Iris pigment epithelial cell (primary cell): ENCODE results near the gene CCT2.

Experiments
- DNase-seq: peaks from one replicate; pipeline ENCODE4 v3.0.0-alpha.2; 2011; ENCODE audit warnings: low read depth

Gene CCT2

GRCh38 chr12:69641546-69641945, 56.3 kb downstream of the CCT2 start:
- no peak for DNase-seq

DNA sequence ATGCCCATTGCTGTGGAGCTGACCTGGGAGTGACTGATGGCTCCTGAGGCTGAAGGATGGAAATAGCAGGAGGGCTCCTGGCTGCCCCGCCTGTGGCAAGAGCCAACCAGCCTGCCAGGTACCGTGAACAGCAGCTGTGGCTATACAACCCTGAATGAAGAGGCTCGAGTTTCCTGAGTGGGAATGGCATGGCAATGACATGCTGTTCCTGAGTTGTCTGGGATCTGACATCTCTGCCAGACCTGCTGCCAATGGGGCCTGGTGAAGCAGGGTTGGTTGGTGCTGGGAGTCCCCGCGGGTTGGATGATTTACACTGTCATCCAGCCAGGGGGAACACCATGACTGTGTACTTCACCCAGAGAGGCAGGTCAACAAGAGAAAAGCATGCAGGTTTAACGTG, 57.3 kb downstream of the CCT2 start:
- DNase-seq: no peak

GRCh38 chr12:69644511-69644910, 59.3 kb downstream of the CCT2 start:
- DNase-seq: no peak

- peak; percentile 38 for DNase-seq
These were observed 59.8 kb downstream of the CCT2 start for GRCh38 chr12:69645031-69645430.

DNA sequence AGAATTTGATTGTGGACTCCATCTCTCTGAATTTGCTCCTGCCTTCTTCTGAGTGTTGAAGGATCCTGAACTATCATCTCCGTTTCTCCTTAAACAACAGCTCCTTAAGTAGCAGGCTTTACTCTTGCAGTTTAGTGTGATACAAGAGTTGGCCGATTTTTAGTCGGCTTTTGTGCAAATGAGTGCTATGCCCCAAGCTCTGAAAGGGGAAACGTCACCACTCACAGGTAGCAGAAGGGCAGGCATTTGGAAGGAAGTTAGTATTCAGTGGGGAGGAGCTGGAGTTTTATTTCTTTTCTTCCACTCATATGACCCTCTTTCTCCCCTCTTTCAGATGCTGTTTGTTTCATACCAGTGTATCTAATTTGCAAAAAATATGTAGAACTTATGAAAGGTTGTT, 61.9 kb downstream of the CCT2 start:
- no peak for DNase-seq

DNA sequence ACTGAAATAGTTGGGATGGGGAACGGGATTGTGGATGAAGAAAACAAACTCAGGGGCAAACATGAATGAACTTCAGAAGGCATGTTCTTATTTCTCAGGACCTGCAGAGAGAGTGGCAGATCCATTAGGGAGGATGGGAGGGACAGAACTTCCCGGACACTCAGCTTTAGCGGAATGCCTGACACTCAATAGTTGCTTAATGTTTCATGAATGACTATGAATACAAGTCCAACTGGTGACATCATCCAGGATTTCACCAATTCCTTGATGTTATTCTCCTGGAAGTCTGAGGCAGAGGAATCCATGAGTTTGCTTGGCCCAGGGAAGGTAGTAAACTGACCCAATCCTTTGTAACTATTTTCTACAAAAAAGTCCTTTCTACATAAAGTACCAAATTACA, 63.2 kb downstream of the CCT2 start:
- DNase-seq: peak; percentile 91

DNA sequence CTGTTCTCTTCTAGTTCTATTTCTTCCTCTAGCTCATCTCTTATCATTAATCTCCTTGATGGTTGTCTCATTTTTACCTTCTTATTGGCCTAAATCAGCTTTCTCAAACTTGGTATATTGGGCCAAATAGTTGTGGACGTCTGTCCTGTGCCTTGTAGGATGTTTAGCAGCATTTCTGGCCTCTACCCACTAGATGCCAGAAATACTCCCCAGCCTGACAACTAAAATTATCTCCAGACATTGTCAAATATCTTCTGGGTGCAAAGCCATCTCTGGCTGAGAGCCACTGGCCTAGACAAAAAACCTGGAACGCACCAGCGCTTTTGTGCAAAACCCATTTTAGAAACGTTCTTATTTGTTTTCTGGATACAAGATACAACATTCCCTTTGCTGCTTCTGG, 64.3 kb downstream of the CCT2 start:
- no peak for DNase-seq
